T-cell (primary cell): ENCODE data around the gene GAS2L2. TPM values are rescaled to one million over a fixed set of nuclear protein-coding genes. Genes with fewer than 3 reads are reported as not detected.

Experiments
- ATAC-seq, 4 experiments: fragments of 200-7000 bp in 3 of 4; fragments of 150-1000 bp in 1 of 4; cut with Tn5 transposase; replicated peaks in 1 of 4; 1 replicate in 3 of 4; 2 replicates in 1 of 4; pipeline ENCODE4 v1.10.0; 2021; ENCODE audit warnings: moderate library complexity in 3 of 4, mild to moderate bottlenecking in 2 of 4, moderate number of reproducible peaks in 1 of 4
- CTCF ChIA-PET, 2 donors: fragments of 300-600 bp; sonication (Branson Sonifier 250); formaldehyde crosslinking; loops; one replicate each; lab custom pipeline; 2022; ENCODE audit warnings: antibody characterized with exemption in 2 of 2; lab: Charles Lee
- POLR2A ChIA-PET, 2 donors: fragments of 300-600 bp; sonication (Branson Sonifier 250); formaldehyde crosslinking; loops; one replicate each; lab custom pipeline; 2022; ENCODE audit warnings: antibody characterized with exemption in 2 of 2; lab: Charles Lee
- DNase-seq, 35 experiments: peaks; one replicate each; pipeline versions ENCODE4 v3.0.0 to v3.0.0-alpha.2; 2013 to 2023
- H3K27ac ChIP-seq: one replicate; pipeline ENCODE4 v1.5.1; 2013; ENCODE audit warnings: low read length
- H3K27me3 ChIP-seq, 2 experiments: replicated peaks in 1 of 2; 1 replicate in 1 of 2; 2 replicates in 1 of 2; pipeline versions ENCODE4 v1.6.1 to v1.7.0; 2013; ENCODE audit warnings: low read length in 1 of 2, mixed read lengths in 1 of 2; ENCODE audit not compliant: control insufficient read depth in 2 of 2, insufficient read depth in 2 of 2; ENCODE audit errors: extremely low read depth in 1 of 2
- H3K36me3 ChIP-seq, 2 donors: 1 replicate in 1 of 2; 2 replicates in 1 of 2; pipeline versions ENCODE4 v1.6.1 to v1.7.0; 2013; ENCODE audit warnings: low read length in 1 of 2; ENCODE audit not compliant: control insufficient read depth in 2 of 2, insufficient read depth in 1 of 2; ENCODE audit errors: extremely low read depth in 1 of 2
- H3K4me1 ChIP-seq, 2 experiments: 1 replicate in 1 of 2; 2 replicates in 1 of 2; pipeline versions ENCODE4 v1.6.1 to v1.7.0; 2013; ENCODE audit warnings: low read length in 2 of 2, mixed read lengths in 1 of 2; ENCODE audit not compliant: insufficient read depth in 2 of 2, control insufficient read depth in 1 of 2; ENCODE audit errors: extremely low read depth in 1 of 2
- H3K4me3 ChIP-seq, 2 donors: 1 replicate in 1 of 2; 2 replicates in 1 of 2; pipeline versions ENCODE4 v1.5.1 to v1.7.0; 2013; ENCODE audit warnings: mild to moderate bottlenecking in 2 of 2, low read length in 1 of 2, moderate library complexity in 1 of 2; ENCODE audit not compliant: control insufficient read depth in 1 of 2; ENCODE audit errors: extremely low read depth in 1 of 2
- H3K9me3 ChIP-seq: 2 replicates; pipeline ENCODE4 v1.7.0; 2013
- H3K27ac Mint-ChIP-seq, 2 donors: one replicate each; pipeline ENCODE4 v1.8.0; 2020 to 2021; ENCODE audit warnings: mild to moderate bottlenecking in 2 of 2, mixed read lengths in 2 of 2
- H3K27me3 Mint-ChIP-seq, 2 donors: one replicate each; pipeline ENCODE4 v1.8.0; 2021 to 2022; ENCODE audit warnings: mixed read lengths in 2 of 2
- H3K36me3 Mint-ChIP-seq: one replicate; pipeline ENCODE4 v1.8.0; 2021; ENCODE audit warnings: mixed read lengths
- H3K4me1 Mint-ChIP-seq, 3 donors: one replicate each; pipeline ENCODE4 v1.8.0; 2020 to 2022; ENCODE audit warnings: mixed read lengths in 3 of 3, mild to moderate bottlenecking in 1 of 3
- H3K4me3 Mint-ChIP-seq, 3 donors: one replicate each; pipeline ENCODE4 v1.8.0; 2020 to 2022; ENCODE audit warnings: mild to moderate bottlenecking in 3 of 3, mixed read lengths in 3 of 3, moderate library complexity in 3 of 3
- H3K9me3 Mint-ChIP-seq, 3 donors: one replicate each; pipeline ENCODE4 v1.8.0; 2020 to 2022; ENCODE audit warnings: mixed read lengths in 3 of 3
- WGBS: methylation state at CpG from one replicate; pipeline ENCODE4 v1.1.5; 2013; ENCODE audit warnings: missing lambda C conversion rate; ENCODE audit not compliant: insufficient coverage; 5-methylcytosine and 5-hydroxymethylcytosine counted together
- total RNA-seq, 35 experiments: library from RNA in 6 of 35; stranded (reverse) in 6 of 35; fragments of 120-200 nt in 1 of 35; gene quantifications; one replicate each; pipeline versions ENCODE4 v1.2.1 to v1.2.4 and lab custom pipeline; 2013 to 2026

GAS2L2 gene
- total RNA-seq, 5 donors from 2014 or later (not counting 1 experiment from before 2014, with no cell fraction given) = 0.07 to 0.26 (median 0.21) TPM; not detected in 1

GRCh38 chr17:35726127-35726952, 26.7 kb downstream of the GAS2L2 start:
- H3K27ac ChIP-seq = no peak overlapping the region

GRCh38 chr17:35725802-35726126, 27.3 kb downstream of the GAS2L2 start:
- Histone ChIP-seq H3K4me3 (no peak overlapping the region), H3K27me3 (no peaks in the 10 kb centered on the region), H3K36me3 (peaks cover 8 to 48% of the 10 kb centered on the region in 2 donors), H3K9me3 (no peaks in the 10 kb centered on the region), H3K4me1 (peaks cover 3 to 10% of the 10 kb centered on the region in 2 experiments), H3K27ac (no peak overlapping the region)
- H3K27ac Mint-ChIP-seq = no peak overlapping the region
- no peaks in the 10 kb centered on the region for H3K9me3 Mint-ChIP-seq
- peaks cover 54% of the 10 kb centered on the region for H3K36me3 Mint-ChIP-seq
- ATAC-seq (no peak), DNase-seq (no peak)
- ChIA-PET CTCF (no interaction called here), POLR2A (interaction anchor here in 1 of 2 donors (0.6 kb wide), 1 partner anchor 923 kb away, joined by 3 read pairs; no protein-coding TSS in a partner anchor)
- H3K27me3 Mint-ChIP-seq = no peaks in the 10 kb centered on the region
- H3K4me1 Mint-ChIP-seq = peaks cover 10 to 16% (median 13%) of the 10 kb centered on the region in 3 donors
- no peak overlapping the region for H3K4me3 Mint-ChIP-seq
- no CpG with 5 or more reads among the region's 2 CpGs for WGBS

More at GRCh38 chr17:35726127-35726952, 26.7 kb downstream of the GAS2L2 start:
- peaks cover 16 to 22% (median 19%) of the 10 kb centered on the region in 3 donors for H3K4me1 Mint-ChIP-seq
- DNase-seq (no peak), ATAC-seq (no peak)
- peaks cover 8 to 44% of the 10 kb centered on the region in 2 donors for H3K36me3 ChIP-seq
- no peaks in the 10 kb centered on the region for H3K27me3 Mint-ChIP-seq
- H3K36me3 Mint-ChIP-seq = peaks cover 52% of the 10 kb centered on the region
- no peaks in the 10 kb centered on the region for H3K27me3 ChIP-seq
- H3K4me3 Mint-ChIP-seq = no peak overlapping the region
- POLR2A ChIA-PET = interaction anchor here (0.6 to 0.7 kb wide), 3 partner anchors 7 to 924 kb away, joined by 3 to 7 read pairs (median 5); no protein-coding TSS in a partner anchor
- H3K9me3 ChIP-seq = no peaks in the 10 kb centered on the region
- no peak overlapping the region for H3K4me3 ChIP-seq
- CTCF ChIA-PET = interaction anchor here in 1 of 2 donors (0.6 kb wide), 1 partner anchor 531 kb away, joined by 3 read pairs; no protein-coding TSS in a partner anchor
- WGBS = 97% methylated on average over 3 of the region's 6 CpGs
- peaks cover 8 to 15% of the 10 kb centered on the region in 2 experiments for H3K4me1 ChIP-seq
- no peak overlapping the region for H3K27ac Mint-ChIP-seq
- no peaks in the 10 kb centered on the region for H3K9me3 Mint-ChIP-seq

GRCh38 chr17:35725058-35725457, 28.0 kb downstream of the GAS2L2 start:
- ATAC-seq (no peak), DNase-seq (no peak)
- Histone ChIP-seq H3K4me3 (no peak overlapping the region), H3K27ac (no peak overlapping the region), H3K9me3 (no peaks in the 10 kb centered on the region), H3K4me1 (peaks cover 0 to 3% of the 10 kb centered on the region in 2 experiments), H3K27me3 (no peaks in the 10 kb centered on the region), H3K36me3 (peaks cover 8 to 50% of the 10 kb centered on the region in 2 donors)
- H3K4me1 Mint-ChIP-seq = peaks cover 3 to 9% (median 6%) of the 10 kb centered on the region in 3 donors
- H3K4me3 Mint-ChIP-seq = no peak overlapping the region
- CTCF ChIA-PET = no interaction called here
- H3K27me3 Mint-ChIP-seq = no peaks in the 10 kb centered on the region
- POLR2A ChIA-PET = no interaction called here
- H3K36me3 Mint-ChIP-seq = peaks cover 52% of the 10 kb centered on the region
- H3K27ac Mint-ChIP-seq = no peak overlapping the region
- no peaks in the 10 kb centered on the region for H3K9me3 Mint-ChIP-seq
- WGBS = 100% methylated on average over 3 of the region's 4 CpGs

GRCh38 chr17:35723735-35724134, 29.3 kb downstream of the GAS2L2 start:
- 100% methylated on average over 2 of the region's 2 CpGs for WGBS

GRCh38 chr17:35717475-35717874, 35.6 kb downstream of the GAS2L2 start:
- ChIA-PET CTCF (no interaction called here), POLR2A (interaction anchor here in 1 of 2 donors (0.5 kb wide), 1 partner anchor 57 kb away, joined by 6 read pairs; no protein-coding TSS in a partner anchor)

More at GRCh38 chr17:35723735-35724134, 29.3 kb downstream of the GAS2L2 start:
- CTCF ChIA-PET = interaction anchor here in 1 of 2 donors (1.1 kb wide), 1 partner anchor 10 kb away, joined by 4 read pairs; no protein-coding TSS in a partner anchor
- Histone ChIP-seq H3K27me3 (no peaks in the 10 kb centered on the region), H3K27ac (no peak overlapping the region), H3K4me1 (no peaks in the 10 kb centered on the region), H3K9me3 (no peaks in the 10 kb centered on the region), H3K4me3 (no peak overlapping the region), H3K36me3 (peaks cover 8 to 57% of the 10 kb centered on the region in 2 donors)
- H3K4me1 Mint-ChIP-seq = no peaks in the 10 kb centered on the region
- ATAC-seq = no peak
- H3K4me3 Mint-ChIP-seq = no peak overlapping the region
- H3K27ac Mint-ChIP-seq = no peak overlapping the region
- H3K36me3 Mint-ChIP-seq = peaks cover 57% of the 10 kb centered on the region
- H3K27me3 Mint-ChIP-seq = no peaks in the 10 kb centered on the region
- DNase-seq = no peak
- no peaks in the 10 kb centered on the region for H3K9me3 Mint-ChIP-seq
- POLR2A ChIA-PET = no interaction called here

GRCh38 chr17:35716897-35717465, 36.1 kb downstream of the GAS2L2 start:
- Mint-ChIP-seq H3K27me3 (no peaks in the 10 kb centered on the region), H3K27ac (no peak overlapping the region), H3K4me1 (peaks cover 0 to 3% (median 3%) of the 10 kb centered on the region in 3 donors), H3K4me3 (no peak overlapping the region), H3K9me3 (no peaks in the 10 kb centered on the region), H3K36me3 (peaks cover 38% of the 10 kb centered on the region)
- Histone ChIP-seq H3K4me3 (no peak overlapping the region), H3K36me3 (peaks cover 3 to 66% of the 10 kb centered on the region in 2 donors), H3K27ac (no peak overlapping the region), H3K27me3 (no peaks in the 10 kb centered on the region), H3K4me1 (peaks cover 11 to 17% of the 10 kb centered on the region in 2 experiments), H3K9me3 (no peaks in the 10 kb centered on the region)
- POLR2A ChIA-PET = no interaction called here
- ATAC-seq (no peak), DNase-seq (no peak)
- CTCF ChIA-PET = no interaction called here
- no CpG with 5 or more reads among the region's 4 CpGs for WGBS

More at GRCh38 chr17:35717475-35717874, 35.6 kb downstream of the GAS2L2 start:
- Mint-ChIP-seq H3K4me3 (no peak overlapping the region), H3K9me3 (no peaks in the 10 kb centered on the region), H3K36me3 (peaks cover 38% of the 10 kb centered on the region), H3K27ac (no peak overlapping the region), H3K27me3 (no peaks in the 10 kb centered on the region), H3K4me1 (no peaks in the 10 kb centered on the region)
- Histone ChIP-seq H3K9me3 (no peaks in the 10 kb centered on the region), H3K27me3 (no peaks in the 10 kb centered on the region), H3K36me3 (peaks cover 5 to 68% of the 10 kb centered on the region in 2 donors), H3K27ac (no peak overlapping the region), H3K4me1 (peaks cover 6 to 16% of the 10 kb centered on the region in 2 experiments), H3K4me3 (no peak overlapping the region)
- DNase-seq (no peak), ATAC-seq (no peak)
- WGBS = no CpG with 5 or more reads among the region's 2 CpGs
